HG03521 (cell line): ENCODE measurements around the gene GUK1.
A peak's percentile ranks its signal among the peaks of the same experiment; 100 is the strongest.
"Not testable (repeated sequence)": the region's sequence is repeated elsewhere in the genome, so short reads cannot be mapped to it uniquely, and the experiment has no call there.

Experiments used
- ATAC-seq: cut with Tn5 transposase; IDR thresholded peaks from one replicate; pipeline ENCODE4 v1.9.1; 2021; ENCODE audit warnings: mild to moderate bottlenecking, moderate library complexity; ENCODE audit not compliant: unreplicated experiment

The GUK1 gene

DNA sequence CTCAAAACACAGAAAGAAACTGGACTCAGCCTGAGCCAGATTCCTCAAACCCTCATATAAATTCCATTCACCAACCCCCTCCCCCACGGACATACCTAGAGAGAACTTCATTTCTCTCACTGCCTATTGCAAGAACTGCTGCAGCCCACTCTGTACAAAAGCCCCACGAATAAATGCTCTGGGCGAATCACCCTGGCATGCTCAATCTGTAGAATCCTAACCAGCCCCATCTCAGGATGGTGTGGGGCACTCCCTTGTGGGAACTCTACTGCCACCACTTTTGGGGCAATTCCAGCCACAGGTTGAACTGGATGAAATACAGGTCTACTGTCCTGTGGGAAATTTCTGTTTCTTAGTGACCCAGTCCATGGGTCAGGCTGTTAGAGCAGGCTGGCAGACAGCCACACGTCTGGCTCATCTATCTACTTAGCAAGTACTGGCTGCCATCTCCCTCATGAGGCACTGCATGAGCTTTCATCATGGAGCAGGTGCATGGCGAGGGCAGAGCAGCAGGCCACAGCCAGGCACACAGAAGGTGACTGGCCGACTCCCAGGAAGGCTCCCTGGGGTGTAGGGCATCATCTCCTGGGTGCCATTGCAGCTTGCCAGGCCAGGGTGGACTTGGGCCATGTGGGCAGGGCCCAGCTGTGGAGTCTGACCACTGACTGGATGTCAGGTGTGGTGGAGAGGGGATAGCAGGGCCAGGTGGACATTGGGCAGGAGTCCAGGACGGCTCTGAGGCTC is 35.4 kb upstream of the GUK1 start:
- no peak for ATAC-seq

DNA sequence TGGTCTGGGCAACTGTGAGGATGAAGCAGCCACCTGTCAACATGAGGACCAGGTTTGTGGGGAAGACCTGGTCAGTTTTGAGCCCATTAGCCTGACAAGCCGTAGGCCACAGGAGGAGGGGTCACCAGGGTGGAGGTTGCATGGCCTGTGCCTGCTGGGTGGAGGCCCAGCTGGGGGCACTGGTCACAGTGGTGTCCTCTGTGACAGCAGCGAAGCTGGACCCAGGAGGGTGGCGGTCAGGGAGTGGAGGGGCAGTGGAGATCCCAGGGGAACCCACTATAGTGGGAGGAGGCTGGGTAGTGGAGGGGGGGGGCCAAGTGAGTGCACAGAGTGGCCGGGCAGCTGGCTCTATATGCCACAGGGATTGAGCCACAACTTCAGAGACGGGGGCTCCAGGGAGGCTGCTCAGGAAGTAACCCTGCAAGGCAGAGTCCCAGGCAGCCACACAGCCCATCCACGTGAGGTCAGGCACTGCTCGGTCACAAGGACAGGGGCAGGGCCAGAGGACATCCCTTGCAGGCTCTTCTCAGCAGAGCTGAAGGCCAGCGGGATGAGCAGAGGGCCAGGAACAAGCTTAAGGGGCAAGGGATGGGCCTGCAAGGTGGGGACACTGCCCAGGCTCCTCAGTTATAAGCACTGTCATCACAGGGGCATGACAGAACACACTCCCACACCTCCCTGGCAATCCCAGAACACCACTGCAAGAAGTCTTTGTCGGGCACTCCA is 34.6 kb upstream of the GUK1 start:
- ATAC-seq = no peak

DNA sequence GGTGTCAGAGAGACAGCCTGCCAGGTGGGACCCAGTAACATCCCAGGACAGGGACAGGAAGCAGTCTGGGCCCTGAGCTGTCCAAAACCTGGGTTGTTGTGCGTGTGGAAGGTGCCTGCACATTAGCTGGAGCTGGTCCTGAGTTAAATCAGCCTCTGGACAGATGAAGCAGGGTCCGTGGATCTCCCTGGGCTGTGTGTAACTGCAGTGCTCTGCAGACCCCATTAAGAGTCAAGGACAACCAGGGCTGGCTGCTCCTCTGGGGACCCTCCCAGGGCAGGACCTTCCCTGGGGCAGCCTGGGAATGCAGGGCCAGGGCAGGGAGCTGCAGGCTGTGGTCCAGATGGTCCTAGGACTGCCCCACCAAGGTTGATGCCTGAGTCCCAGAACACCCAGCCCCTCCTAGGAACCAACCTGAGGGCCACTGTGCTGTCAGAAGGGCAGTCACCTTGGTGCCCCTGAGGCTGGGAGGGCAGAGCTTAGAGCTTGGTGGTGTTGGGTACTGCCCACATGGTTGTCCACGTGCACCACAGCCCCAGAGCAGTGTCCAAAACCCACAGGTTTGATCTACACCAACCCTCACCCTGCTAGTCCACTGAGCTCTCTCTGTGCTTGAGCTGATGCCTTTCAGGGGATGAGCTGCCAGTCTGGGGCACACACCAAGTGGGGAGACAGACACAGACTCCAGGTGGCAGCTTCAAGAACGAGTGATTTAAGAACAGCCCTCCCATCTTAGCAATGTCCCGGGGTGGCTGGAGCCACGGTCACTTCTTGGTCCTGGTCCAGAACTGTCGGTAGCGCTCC is 33.9 kb upstream of the GUK1 start:
- ATAC-seq = no peak

DNA sequence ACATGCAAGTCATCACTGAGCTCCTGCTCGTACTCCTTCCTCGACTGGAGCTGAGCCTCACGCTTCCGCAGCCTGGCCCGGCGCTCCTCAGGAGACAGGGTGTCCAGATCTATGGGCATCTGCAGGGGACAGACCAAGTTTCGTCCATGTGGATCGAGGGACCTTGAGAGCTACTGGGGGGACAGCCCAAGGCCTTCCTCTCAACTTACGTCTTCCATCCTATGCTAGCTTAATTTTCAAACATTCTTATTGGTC is 33.4 kb upstream of the GUK1 start:
- ATAC-seq = no peak

DNA sequence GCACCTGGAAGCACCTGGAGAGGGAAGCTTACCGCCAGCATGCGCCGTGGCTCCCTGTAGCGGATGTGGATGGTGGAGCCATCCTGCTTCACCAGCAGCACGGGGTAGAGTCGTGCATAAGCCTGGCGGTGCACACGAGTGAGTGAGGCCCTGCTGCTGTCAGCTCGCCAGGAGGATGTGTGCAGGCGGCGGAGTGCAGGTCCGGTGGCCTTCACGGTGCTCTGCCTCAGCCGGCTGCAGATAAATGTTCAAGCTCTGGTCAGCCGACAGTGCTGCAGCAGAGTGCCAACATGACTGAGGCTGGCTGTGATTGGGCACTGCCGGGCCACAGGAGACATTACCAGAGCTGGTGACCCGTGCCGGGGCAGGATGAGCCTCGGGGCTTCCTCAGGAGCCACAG is 32.4 kb upstream of the GUK1 start:
- no peak for ATAC-seq

DNA sequence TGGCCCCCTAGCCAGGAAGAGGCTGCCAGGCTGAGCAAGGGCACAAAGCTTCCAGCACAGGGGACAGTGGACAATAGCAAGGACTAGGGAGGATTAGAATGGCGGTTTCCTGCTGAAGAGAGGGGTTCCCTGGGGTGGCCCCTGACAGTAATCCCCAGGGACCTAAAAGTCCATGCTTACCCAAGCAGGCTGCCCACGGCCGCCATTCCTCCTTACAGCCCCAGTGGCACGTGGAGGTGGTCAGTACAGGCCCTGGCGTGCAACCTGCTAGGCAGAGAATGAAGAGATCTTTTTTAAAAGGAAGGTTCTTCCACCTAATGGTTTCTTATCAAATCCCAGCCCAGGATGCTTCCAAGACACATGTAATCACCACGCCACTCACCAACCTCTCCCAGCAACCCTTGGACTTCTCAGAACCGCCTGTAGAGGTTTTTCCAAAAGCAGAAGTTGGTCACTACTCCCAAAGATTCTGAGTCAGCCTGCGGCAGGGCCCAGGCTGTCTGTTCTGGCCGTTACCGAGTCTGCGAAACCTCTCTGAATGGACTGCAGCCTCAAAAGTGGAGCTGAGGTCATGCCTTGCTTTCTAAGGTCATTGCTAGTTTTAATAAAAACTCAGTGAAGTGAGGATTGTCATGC is 31.9 kb upstream of the GUK1 start:
- ATAC-seq = no peak

DNA sequence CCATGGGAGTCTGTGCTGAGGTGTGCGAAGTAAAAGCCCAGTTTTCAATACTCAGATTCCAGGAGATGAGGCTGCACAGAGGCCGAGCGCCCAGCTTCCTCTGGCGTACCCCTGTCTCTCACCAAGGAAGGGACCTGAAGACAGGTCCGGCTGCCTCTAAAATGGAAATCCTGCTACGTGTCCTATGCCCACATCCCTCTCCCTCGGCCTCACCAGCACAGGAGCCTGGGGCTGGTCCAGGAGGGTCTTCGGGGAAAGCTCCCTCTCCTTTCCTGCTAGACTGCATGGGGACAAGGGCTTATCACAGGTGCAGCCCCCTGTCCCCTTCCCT is 31.4 kb upstream of the GUK1 start:
- no peak for ATAC-seq

DNA sequence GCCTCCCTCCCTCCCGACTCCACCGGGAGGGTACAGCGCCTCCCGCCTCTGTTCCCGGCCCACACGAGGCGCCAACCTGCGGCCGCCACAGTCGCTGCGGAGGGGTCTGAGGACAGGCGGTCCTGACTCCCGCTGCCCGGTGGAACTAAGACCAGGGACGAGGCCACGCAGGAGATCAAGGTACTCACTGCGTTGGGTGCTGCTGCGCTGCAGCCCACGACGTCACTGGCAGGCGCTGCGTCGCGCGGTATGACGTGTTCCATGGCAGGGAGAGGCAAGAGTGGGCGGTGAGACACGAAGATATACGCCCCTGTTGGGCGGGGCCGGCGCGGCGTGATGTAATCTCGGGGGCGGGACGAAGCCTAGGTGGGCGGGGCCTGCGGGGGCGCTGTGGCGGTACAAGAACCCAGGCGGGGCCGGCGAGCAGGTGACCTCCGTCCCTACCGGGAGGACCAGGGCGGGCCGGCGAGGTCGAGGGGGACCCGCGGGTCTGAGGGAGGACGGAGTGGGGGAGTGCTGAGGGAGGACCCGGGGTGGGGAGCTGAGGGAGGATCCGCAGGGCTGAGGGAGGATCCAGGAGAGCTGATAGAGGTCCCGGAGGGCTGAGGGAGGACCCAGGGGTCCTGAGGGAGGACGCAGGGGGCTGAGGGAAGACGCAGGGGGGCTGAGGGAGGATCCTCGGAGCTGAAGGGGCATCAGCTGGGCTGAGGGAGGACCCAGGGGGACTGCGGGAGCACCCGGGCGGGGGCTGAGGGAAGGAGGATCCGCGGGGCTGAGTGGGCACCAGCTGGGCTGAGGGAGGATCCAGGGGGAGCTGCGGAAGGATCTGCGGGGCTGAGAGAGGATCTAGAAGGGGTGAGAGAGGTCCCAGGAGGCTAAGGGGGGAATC is 30.8 kb upstream of the GUK1 start, which contains the start of gene MRPL55:
Gene MRPL55, minus strand, starts transcription at position 227 of the 889 bp plus-strand sequence. CDS start 1,039 bp downstream, outside the sequence.
- ATAC-seq = peak; percentile 89

DNA sequence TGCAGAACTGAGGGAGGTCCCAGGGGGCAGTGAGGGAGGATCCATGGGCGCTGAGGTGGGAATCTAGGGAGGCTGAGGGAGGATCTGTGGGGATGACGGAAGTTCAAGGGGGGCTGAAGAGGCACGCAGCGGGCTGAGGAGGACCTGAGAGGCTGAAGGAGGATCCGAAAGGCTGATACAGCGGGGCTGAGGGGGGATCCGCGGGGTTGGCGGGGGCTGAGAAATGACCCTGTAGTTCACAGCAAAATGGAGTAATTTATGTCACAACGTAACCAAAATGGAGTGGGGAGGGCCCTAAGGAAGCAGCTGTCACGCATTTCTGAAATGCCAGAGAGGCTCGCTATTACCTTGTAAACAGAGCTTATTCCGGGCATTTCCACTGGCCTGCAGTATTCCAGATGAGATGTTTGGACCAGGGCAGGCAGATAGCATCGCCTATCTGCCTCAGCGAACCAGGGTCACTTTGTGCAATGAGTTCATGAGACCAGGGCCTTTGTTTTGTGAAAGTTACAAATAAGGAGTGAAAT is 30.1 kb upstream of the GUK1 start:
- no peak for ATAC-seq

DNA sequence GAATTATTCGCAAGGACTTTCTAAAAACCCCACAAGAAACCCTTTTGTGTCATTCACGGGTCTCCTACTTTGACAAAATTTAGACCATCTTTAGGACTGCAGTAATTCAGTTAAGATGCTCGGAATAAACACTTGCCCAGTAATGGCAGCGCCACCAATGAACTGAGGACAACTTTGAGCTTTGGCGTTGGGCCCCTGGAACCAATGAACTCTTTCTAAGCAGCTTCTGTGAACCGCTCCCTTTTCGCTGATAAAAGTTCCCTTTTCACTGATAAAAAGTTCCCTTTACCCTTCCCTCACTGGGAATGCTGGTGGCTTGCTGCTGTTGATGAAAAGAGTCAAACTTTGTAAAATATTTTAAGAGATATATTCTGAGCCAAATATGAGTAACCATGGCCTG is 29.5 kb upstream of the GUK1 start:
- no peak for ATAC-seq

DNA sequence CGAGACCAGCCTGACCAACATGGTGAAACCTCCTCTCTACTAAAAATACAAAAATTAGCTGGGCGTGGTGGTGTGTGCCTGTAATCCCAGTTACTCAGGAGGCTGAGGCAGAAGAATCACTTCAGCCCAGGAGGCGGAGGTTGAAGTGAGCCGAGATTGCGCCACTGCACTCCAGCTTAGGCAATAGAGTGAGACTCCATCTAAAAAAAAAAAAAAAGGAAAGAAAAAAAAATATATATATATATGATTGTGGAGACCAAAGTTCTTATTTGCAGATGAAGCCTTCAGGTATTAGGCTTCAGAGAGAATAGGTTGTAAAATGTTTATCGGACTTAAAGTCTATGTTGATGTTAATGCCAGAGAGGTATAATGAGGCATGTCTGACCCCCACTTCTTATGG is 28.8 kb upstream of the GUK1 start:
- ATAC-seq = not testable (repeated sequence)

DNA sequence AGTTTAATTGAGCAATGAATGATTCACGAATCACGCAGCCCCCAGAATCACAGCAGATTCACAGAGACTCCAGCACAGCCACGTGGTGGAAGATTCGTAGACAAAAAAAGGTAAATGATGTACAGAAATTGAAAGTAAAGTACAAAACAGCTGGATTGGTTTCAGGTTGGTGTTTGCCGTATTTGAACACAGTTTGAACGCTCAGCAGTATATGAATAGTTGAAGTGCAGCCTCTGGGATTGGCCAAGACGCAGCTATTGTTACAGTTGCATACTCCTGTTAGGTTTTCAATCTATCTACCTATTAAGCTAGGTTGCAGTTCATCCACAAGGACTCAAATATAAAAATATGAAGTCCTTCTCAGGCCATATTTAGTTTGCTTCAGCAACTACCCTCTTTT is 27.9 kb upstream of the GUK1 start:
- no peak for ATAC-seq

DNA sequence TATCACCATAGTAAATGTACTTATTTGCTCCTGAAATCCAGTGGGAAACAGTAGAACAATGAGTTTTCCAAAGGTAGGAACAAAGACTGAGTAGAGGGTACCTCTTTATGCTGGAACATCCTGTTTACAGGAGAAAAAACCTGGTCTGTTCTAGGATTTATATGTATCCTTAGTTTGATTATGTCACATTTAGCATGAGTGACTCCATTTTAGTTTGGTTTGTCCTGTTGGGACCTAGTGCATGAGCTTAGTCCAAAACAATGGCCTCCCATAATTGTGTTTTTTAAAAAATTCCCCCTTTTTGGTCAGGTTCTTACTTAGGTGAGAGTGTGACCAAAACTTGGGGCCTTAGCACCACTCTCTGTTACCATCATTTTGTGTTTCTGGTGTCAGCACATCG is 27.5 kb upstream of the GUK1 start:
- no peak for ATAC-seq

DNA sequence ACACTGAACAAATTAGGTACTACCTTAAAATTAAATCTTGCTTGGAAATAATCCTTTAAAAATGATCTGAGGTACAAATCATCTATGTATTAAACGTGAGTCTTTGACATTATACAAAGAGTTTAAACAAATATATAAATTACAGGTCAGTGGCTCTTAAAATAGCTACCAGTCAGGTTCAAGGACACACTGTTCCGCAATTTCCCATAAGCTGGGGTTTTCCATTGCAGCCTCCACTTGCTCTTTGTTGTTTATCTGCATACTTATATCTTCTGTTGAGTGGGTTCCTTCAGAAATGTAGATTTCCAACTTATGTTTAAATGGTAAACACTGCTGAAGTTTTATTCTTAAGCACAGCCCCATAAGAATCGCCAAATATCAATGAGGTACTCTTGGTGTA is 25.3 kb upstream of the GUK1 start:
- no peak for ATAC-seq

DNA sequence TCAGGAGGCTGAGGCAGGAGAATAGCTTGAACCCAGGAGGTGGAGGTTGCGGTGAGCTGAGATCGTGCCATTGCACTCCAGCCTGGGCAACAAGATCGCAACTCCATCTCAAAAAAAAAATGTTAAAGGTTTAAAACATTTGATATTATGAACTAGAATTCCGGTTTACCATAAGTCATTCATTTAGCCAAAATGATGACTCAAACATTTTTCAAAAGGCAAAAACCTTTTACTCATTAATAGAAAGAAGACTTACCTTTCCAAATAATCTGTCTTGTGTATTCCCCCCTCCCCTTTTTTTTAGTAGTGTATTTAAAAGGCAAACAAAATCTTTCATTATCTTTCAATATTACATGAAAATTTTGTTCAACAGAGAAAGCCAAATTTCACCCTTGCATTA is 22.7 kb upstream of the GUK1 start:
- no peak for ATAC-seq

DNA sequence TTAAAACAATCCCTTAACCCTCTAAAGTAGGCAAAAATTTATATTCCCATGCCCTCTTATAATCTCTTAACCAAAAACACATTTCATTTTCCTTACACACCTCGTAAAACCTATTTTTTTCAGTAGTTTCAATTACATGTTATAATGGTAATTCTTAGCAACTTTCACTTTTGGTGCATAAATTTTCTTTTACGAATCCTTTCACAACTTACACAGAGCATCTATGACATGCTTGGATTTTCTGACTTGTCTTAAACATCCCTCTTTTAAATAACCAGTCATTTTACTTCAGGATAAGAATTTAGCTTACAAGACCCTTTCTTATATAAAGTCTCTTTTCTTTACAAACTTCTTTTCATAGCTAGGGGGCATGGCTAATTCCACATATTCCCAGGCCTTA is 22.0 kb upstream of the GUK1 start:
- ATAC-seq = no peak

DNA sequence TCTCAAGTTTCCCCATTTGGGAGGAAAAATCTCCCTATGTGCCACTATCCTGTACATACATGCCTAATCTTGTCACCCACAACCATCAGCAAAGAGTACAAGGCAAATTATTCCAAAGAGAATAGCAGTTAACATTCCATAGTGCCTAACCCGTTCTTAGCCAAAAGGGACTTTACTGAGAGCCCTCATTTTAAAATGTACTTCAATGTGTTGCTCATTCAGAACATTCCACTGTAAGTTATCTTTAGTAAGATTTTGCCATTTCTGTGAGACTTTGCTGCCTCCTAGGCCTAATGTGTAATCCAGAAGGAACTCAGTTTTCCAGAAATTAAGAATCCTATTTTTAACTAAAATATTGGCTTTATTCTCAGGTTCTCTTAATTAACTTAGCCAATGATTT is 19.7 kb upstream of the GUK1 start:
- no peak for ATAC-seq

DNA sequence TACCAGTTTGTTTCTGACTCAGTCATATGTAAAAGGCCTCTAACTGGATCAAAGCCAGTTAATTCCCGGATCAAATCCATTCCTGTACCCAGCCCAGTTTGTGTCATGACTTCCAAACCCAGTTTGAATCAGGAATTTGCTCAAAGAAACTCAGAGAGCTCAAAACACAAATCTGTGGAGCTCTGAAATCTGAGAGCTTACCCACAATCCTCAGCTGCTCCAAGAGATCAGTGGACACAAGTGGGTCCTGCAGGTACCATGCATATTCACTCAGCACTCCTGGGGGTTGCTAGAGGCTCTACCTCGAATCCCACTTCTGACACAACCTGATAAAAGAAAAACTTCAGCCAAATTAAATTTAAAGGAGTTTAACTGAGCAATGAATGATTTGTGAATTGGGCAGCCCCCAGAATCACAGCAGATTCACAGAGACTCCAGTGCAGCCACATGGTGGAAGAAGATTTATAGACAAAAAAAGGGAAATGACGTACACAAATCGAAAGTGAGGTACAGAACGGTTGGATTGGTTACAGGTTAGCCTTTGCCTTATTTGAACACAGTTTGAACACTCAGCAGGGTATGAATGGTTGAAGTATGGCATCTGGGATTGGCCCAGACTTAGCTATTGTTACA is 19.1 kb upstream of the GUK1 start:
- no peak for ATAC-seq

DNA sequence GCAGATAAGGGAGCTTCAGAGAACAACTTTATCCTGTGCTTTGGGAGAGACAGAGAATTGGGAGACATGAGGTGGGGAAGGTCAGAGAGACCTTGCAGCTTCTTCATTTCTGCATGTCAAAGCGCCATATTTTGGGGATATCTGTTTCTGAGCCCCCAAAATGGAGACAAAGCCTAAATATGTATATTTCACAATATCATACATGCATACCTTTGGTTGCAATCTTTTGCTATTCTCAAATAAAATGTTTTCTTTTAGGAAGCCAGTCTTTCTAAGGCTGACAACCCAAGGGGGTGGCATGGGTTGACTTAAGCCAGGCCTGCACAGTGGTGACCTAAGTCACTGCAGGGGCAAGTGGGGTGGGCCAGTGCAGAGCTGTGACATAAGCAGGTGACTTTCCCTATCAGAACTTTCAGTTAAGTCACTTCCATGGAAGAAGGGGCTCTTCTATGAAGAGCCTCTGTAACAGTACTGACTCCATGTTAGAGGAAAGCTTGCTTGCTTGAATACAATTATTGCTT is 17.1 kb upstream of the GUK1 start:
- ATAC-seq = no peak

DNA sequence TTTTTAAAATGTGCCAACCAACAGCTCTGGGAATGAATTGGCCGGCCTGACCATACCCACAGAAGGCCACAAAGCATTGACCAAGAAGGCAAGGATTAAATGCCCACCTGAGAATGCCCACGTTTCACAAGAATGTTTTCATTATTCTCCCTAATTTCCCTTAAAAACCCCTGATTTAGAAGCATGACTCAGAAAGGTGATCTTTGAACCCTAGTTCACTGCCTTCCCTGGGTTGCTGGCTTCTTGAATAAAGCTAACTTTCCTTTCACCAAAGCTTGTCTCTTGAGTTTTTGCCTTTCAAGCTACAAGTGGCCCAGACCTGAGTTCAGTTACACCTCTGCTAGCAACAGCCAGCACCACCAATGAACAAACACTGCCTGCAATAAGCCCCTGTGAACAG is 16.6 kb upstream of the GUK1 start:
- no peak for ATAC-seq
